Chondrocyte (in vitro differentiated cells): ENCODE data around the gene TTC27. TPM values are rescaled to one million over a fixed set of nuclear protein-coding genes. Genes with fewer than 3 reads are reported as not detected.

Source experiments
- DNase-seq: peaks from one replicate; pipeline ENCODE4 v3.0.0; 2021; ENCODE audit warnings: mixed read lengths, low spot score
- H3K27ac Mint-ChIP-seq: one replicate; pipeline ENCODE4 v1.8.0; 2021; ENCODE audit warnings: mild to moderate bottlenecking, moderate library complexity, mixed read lengths; ENCODE audit not compliant: unreplicated experiment
- H3K27me3 Mint-ChIP-seq: 2 replicates; pipeline ENCODE4 v1.8.0; 2021; ENCODE audit warnings: low read depth, mixed read lengths
- H3K36me3 Mint-ChIP-seq: 2 replicates; pipeline ENCODE4 v1.8.0; 2021; ENCODE audit warnings: low read depth, mixed read lengths
- H3K4me1 Mint-ChIP-seq: 2 replicates; pipeline ENCODE4 v1.8.0; 2021; ENCODE audit warnings: low read depth, mild to moderate bottlenecking, mixed read lengths
- H3K4me3 Mint-ChIP-seq: one replicate; pipeline ENCODE4 v1.8.0; 2021; ENCODE audit warnings: mild to moderate bottlenecking, moderate library complexity, mixed read lengths; ENCODE audit not compliant: unreplicated experiment
- H3K9me3 Mint-ChIP-seq: 2 replicates; pipeline ENCODE4 v1.8.0; 2021; ENCODE audit warnings: low read depth, mixed read lengths
- total RNA-seq: library from RNA; stranded (reverse); gene quantifications from 3 replicates; pipeline ENCODE4 v1.2.1, GENCODE V29; 2021
- TF ChIP-seq, protein P1 (sequence below): fragments of 200-600 bp; sonication (generic); IDR thresholded peaks from 2 replicates; pipeline ENCODE4 v1.5.0; 2021; ENCODE audit warnings: antibody characterized with exemption, mild to moderate bottlenecking, moderate library complexity

Gene TTC27
- total RNA-seq, 1 donor from 2014 or later: 13.5 TPM

DNA sequence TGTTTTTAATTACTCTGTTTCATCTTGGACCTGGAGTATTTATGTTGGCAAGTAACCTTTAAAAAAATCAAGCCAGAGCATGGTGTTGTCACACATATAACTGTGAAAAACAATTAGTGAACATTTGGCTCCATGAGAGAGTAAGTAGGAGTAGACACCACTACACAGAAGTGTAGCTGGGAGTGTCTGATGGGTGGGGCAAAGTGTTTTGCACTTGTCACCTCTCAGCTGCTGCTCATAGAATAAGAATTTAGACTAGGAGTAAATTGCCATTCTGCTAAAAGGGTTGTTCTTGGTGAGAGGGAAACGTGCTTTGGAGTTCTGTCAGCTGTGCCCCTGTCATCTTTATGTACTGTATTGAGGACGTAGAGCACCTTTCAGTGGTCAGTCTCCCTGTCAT, 114.5 kb downstream of the TTC27 start:
- Mint-ChIP-seq H3K9me3 (no peaks in the 10 kb centered on the region), H3K36me3 (peaks cover 1% of the 10 kb centered on the region), H3K4me1 (peaks cover 40% of the 10 kb centered on the region), H3K4me3 (no peak overlapping the region), H3K27me3 (no peaks in the 10 kb centered on the region), H3K27ac (no peak overlapping the region)
- TF ChIP-seq, protein P1, sequence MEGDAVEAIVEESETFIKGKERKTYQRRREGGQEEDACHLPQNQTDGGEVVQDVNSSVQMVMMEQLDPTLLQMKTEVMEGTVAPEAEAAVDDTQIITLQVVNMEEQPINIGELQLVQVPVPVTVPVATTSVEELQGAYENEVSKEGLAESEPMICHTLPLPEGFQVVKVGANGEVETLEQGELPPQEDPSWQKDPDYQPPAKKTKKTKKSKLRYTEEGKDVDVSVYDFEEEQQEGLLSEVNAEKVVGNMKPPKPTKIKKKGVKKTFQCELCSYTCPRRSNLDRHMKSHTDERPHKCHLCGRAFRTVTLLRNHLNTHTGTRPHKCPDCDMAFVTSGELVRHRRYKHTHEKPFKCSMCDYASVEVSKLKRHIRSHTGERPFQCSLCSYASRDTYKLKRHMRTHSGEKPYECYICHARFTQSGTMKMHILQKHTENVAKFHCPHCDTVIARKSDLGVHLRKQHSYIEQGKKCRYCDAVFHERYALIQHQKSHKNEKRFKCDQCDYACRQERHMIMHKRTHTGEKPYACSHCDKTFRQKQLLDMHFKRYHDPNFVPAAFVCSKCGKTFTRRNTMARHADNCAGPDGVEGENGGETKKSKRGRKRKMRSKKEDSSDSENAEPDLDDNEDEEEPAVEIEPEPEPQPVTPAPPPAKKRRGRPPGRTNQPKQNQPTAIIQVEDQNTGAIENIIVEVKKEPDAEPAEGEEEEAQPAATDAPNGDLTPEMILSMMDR: no peak
- no peak for DNase-seq

DNA sequence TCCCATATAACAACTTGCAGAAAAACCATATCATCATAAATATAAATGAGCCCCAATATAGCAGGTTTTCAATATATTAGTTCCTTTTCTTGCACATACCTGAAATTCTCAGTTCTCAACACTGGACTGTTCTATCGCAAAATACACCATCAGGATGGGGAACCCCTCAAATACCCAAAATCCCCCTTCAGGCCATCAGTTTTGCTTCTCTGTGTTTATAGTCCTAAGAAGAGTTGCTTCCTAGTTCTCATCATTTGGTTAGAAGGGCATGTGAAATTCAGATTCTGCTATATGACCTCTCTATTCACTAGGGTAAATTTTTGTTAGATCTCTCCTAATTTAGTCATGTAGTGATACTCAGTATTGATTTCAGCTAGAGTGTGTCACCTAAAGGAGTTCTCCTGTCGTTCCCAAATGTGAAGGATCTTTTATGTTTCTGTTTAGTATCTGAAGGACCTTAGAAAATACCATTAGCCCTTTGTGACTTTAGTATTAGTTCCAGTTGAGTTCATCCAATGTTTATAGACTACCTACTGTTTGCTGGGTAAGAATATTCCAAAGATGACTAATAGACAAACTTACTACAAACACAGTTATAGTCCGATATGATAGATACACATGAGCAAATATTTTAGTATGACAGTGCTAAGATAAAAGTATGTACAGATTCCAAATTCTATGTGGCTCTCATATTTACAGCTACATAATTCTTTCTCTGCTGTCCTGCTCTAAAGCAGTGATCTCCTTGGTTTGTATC, 115.8 kb downstream of the TTC27 start:
- Mint-ChIP-seq H3K9me3 (peaks cover 10% of the 10 kb centered on the region), H3K27ac (no peak overlapping the region), H3K4me3 (no peak overlapping the region), H3K27me3 (no peaks in the 10 kb centered on the region), H3K4me1 (peaks cover 37% of the 10 kb centered on the region), H3K36me3 (peaks cover 8% of the 10 kb centered on the region)
- no peak for DNase-seq
- TF ChIP-seq, protein P1: no peak

DNA sequence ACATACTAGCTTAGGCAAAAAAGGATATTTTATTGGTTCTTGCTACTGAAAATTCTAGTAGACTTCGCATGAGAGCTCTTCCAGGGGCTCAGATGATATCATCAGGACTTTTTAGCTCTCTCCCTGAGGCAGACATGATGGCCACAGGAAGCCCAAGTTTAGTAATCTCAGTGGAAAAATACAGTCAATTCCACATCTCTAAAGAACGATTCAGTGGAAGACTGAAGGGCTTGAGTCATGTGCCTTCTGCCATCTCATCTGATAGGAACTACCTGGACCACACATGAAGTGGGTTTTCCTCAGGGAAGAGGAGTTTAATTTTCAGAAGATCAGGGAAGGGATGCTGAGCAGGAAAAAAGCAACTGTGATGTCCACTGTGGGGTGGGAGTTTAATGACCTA, 117.3 kb downstream of the TTC27 start:
- no peak for DNase-seq
- H3K27me3 Mint-ChIP-seq: no peaks in the 10 kb centered on the region
- H3K9me3 Mint-ChIP-seq: peaks cover 10% of the 10 kb centered on the region
- TF ChIP-seq, protein P1: no peak
- peaks cover 12% of the 10 kb centered on the region for H3K36me3 Mint-ChIP-seq
- H3K4me3 Mint-ChIP-seq: no peak overlapping the region
- no peak overlapping the region for H3K27ac Mint-ChIP-seq
- peaks cover 21% of the 10 kb centered on the region for H3K4me1 Mint-ChIP-seq

DNA sequence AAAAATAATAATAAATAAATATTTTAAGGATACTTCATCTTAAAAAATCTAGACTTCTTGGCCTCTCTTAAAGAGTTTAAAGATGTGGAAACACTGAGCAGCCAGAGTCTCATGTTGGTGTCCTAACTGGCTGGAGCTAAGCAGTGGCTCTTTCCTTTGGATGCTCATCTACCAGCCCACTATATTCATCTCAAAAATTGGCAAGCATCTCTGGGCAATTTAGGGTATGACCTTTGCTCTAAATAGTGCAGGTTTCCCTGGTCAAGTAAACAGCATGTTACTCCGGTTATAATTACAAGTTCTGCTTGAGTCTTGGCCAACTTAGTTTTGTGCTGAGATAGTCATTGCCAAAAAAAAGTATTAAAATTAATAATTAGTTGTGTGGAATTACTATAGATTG, 117.8 kb downstream of the TTC27 start:
- peaks cover 10% of the 10 kb centered on the region for H3K9me3 Mint-ChIP-seq
- TF ChIP-seq, protein P1: no peak
- DNase-seq: no peak
- no peak overlapping the region for H3K27ac Mint-ChIP-seq
- peaks cover 12% of the 10 kb centered on the region for H3K36me3 Mint-ChIP-seq
- H3K27me3 Mint-ChIP-seq: no peaks in the 10 kb centered on the region
- peaks cover 20% of the 10 kb centered on the region for H3K4me1 Mint-ChIP-seq
- no peak overlapping the region for H3K4me3 Mint-ChIP-seq

DNA sequence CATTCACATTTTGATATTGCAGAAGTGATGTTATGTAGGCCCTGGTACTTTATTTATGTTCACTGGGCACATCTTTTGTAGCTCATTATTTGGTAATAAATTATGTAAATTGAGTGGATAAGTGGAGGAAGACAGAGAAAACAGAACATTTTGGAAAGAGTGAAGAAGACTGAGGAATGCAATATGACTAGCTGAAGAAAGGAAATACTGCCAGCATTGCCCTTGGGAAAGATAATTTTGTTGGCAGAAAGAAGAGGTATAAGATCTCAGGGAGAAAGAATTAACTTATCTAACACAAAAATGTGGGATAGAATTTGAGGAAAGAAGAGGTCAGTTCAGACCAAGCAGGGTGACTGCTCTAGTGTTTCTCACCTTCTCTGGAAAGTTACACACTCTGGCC, 118.8 kb downstream of the TTC27 start:
- Mint-ChIP-seq H3K36me3 (peaks cover 12% of the 10 kb centered on the region), H3K27me3 (no peaks in the 10 kb centered on the region), H3K4me1 (peaks cover 20% of the 10 kb centered on the region), H3K27ac (no peak overlapping the region), H3K9me3 (peaks cover 10% of the 10 kb centered on the region), H3K4me3 (no peak overlapping the region)
- no peak for DNase-seq
- TF ChIP-seq, protein P1: no peak
